CD4-positive, CD25-positive, alpha-beta regulatory T cell (primary cell): ENCODE data around the gene RXYLT1. TPM values are rescaled to one million over a fixed set of nuclear protein-coding genes. Genes with fewer than 3 reads are reported as not detected.

ENCODE experiments used
- ATAC-seq, 2 donors: fragments of 150-1000 bp; cut with Tn5 transposase; one replicate each; pipeline ENCODE4 v1.10.0; 2021; ENCODE audit warnings: low read depth in 2 of 2, moderate number of reproducible peaks in 2 of 2, moderate library complexity in 1 of 2
- DNase-seq, 3 donors: peaks; one replicate each; pipeline versions ENCODE4 v3.0.0 to v3.0.0-alpha.2; 2012 to 2022; ENCODE audit warnings: mixed read lengths in 1 of 3
- H3K27ac ChIP-seq: one replicate; pipeline ENCODE4 v1.7.0; 2013; ENCODE audit warnings: mild to moderate bottlenecking, low read length; ENCODE audit not compliant: insufficient read depth, poor library complexity, severe bottlenecking
- H3K27me3 ChIP-seq: one replicate; pipeline ENCODE4 v1.7.0; 2013; ENCODE audit warnings: low read length; ENCODE audit not compliant: control insufficient read depth, insufficient read depth
- H3K36me3 ChIP-seq: one replicate; pipeline ENCODE4 v1.7.0; 2013; ENCODE audit warnings: mild to moderate bottlenecking, low read length, moderate library complexity; ENCODE audit not compliant: control insufficient read depth, insufficient read depth
- H3K4me1 ChIP-seq: 2 replicates; pipeline ENCODE4 v1.7.0; 2013; ENCODE audit warnings: mild to moderate bottlenecking, low read length; ENCODE audit not compliant: insufficient read depth, control insufficient read depth, poor library complexity, severe bottlenecking
- H3K4me3 ChIP-seq: one replicate; pipeline ENCODE4 v1.7.0; 2013; ENCODE audit warnings: low read depth, mild to moderate bottlenecking, low read length, moderate library complexity
- H3K9me3 ChIP-seq, 2 experiments: 1 replicate in 1 of 2; 2 replicates in 1 of 2; pipeline ENCODE4 v1.7.0; 2013; ENCODE audit warnings: low read length in 2 of 2, mild to moderate bottlenecking in 1 of 2, moderate library complexity in 1 of 2; ENCODE audit not compliant: control insufficient read depth in 2 of 2
- H3K27ac Mint-ChIP-seq, 3 donors: one replicate each; pipeline ENCODE4 v1.8.0; 2020 to 2022; ENCODE audit warnings: mild to moderate bottlenecking in 3 of 3, mixed read lengths in 3 of 3, moderate library complexity in 2 of 3
- H3K27me3 Mint-ChIP-seq: one replicate; pipeline ENCODE4 v1.8.0; 2022; ENCODE audit warnings: mild to moderate bottlenecking, mixed read lengths
- H3K36me3 Mint-ChIP-seq: one replicate; pipeline ENCODE4 v1.8.0; 2020; ENCODE audit warnings: mixed read lengths
- H3K4me1 Mint-ChIP-seq, 4 donors: one replicate each; pipeline ENCODE4 v1.8.0; 2020 to 2022; ENCODE audit warnings: mixed read lengths in 4 of 4, mild to moderate bottlenecking in 1 of 4
- H3K4me3 Mint-ChIP-seq, 4 donors: one replicate each; pipeline ENCODE4 v1.8.0; 2020 to 2022; ENCODE audit warnings: mild to moderate bottlenecking in 4 of 4, mixed read lengths in 4 of 4, moderate library complexity in 3 of 4
- H3K9me3 Mint-ChIP-seq, 7 donors: one replicate each; pipeline ENCODE4 v1.8.0; 2020 to 2022; ENCODE audit warnings: mixed read lengths in 7 of 7, mild to moderate bottlenecking in 3 of 7, moderate library complexity in 2 of 7
- polyA plus RNA-seq, 4 donors: library from polyadenylated mRNA; unstranded; fragments of 300-500 nt; fragmentation: Illumina TruSeq; gene quantifications; one replicate each; pipeline ENCODE4 v1.2.3, GENCODE V29; 2021
- total RNA-seq: library from RNA; stranded (reverse); gene quantifications from one replicate; pipeline ENCODE4 v1.2.3, GENCODE V29; 2022

Gene RXYLT1
- total and polyA plus RNA-seq, 5 donors from 2014 or later, result 8.9 to 15.5 (median 12.4) TPM

DNA sequence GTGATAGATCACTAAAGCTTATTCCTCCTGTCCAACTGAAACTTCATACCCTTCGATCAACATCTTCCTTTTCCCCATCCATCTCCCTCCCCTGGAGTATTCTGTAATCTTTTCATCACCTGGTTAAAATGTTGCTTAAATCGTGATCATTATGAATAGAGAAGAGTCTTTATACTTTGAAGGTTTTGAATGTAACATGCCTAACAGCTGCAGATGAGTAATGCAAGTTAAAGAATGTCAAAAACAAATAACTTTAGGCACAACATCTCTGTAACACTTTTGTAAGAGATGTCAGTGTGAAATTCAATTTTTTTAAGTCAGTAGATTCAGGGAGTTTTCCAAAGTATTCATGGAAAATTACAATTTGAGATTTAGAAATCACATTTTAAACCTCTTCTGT is 25.0 kb downstream of the RXYLT1 start:
- Mint-ChIP-seq H3K9me3 (no peaks in the 10 kb centered on the region), H3K4me1 (peaks cover 0 to 8% (median 5%) of the 10 kb centered on the region in 4 donors), H3K27ac (peak overlapping the region in 1 of 3 donors; percentile 23), H3K36me3 (peaks cover 8% of the 10 kb centered on the region), H3K27me3 (no peaks in the 10 kb centered on the region), H3K4me3 (no peak overlapping the region)
- ATAC-seq, result no peak
- Histone ChIP-seq H3K9me3 (no peaks in the 10 kb centered on the region), H3K27ac (no peak overlapping the region), H3K4me3 (no peak overlapping the region), H3K4me1 (no peaks in the 10 kb centered on the region), H3K36me3 (peaks cover 10% of the 10 kb centered on the region), H3K27me3 (no peaks in the 10 kb centered on the region)
- DNase-seq, result no peak

DNA sequence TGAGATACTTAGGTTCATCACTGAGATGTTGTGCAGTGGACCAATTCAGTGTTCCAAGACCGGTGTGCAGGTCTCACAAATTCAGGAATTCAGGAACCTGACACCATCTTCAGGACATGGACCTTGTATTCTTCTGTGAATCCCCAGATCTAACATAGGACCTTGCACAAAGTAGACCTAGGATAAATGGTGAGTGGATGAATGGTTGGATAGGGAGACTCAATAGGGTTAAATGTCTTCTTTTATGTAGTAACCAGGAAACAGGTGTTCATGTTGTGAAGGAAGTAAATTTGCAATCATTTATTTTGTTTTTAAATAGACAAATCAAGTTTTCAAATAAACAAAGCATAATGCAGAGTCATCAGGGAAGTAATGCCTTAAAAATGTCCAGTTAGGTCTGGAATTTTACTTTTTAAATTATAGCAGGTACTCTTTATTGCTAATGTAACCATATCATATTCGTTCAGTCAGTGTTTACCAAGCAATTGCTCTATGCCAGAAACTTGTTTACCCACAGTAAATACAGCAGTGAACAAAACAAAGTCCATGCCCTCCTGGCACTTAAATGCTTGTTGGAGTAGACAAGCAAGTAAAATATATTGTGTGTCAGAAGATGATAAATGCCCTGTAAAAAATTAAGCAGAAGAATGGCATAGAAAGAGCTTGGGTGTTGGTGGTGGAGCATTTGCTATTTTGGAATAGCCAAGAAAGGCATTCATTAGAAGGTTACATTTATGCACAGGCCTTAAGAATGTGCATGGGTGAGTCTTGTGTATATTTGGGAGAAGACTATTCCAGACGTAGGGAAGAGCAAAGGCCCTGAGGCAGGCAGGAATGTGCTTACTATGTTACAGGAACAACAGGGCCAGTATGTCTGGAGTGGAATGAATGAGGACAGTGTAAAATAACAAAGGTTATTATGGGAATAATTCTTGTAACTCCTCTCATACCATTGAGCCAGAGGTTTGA is 26.3 kb downstream of the RXYLT1 start:
- no peak overlapping the region for H3K4me3 ChIP-seq
- Mint-ChIP-seq H3K36me3 (peaks cover 8% of the 10 kb centered on the region), H3K4me1 (peaks cover 0 to 8% (median 5%) of the 10 kb centered on the region in 4 donors), H3K27ac (no peak overlapping the region), H3K4me3 (no peak overlapping the region), H3K9me3 (no peaks in the 10 kb centered on the region), H3K27me3 (no peaks in the 10 kb centered on the region)
- H3K9me3 ChIP-seq, result no peaks in the 10 kb centered on the region
- H3K4me1 ChIP-seq, result no peaks in the 10 kb centered on the region
- DNase-seq (no peak), ATAC-seq (no peak)
- H3K36me3 ChIP-seq, result peaks cover 10% of the 10 kb centered on the region
- H3K27ac ChIP-seq, result no peak overlapping the region
- H3K27me3 ChIP-seq, result no peaks in the 10 kb centered on the region

DNA sequence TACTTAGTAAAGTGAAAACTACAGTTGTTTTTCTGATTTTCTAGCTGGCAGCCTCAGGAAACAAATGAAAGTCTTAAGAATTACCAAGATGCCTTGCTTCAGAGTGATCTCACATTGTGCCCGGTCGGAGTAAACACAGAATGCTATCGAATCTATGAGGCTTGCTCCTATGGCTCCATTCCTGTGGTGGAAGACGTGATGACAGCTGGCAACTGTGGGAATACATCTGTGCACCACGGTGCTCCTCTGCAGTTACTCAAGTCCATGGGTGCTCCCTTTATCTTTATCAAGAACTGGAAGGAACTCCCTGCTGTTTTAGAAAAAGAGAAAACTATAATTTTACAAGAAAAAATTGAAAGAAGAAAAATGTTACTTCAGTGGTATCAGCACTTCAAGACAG is 28.9 kb downstream of the RXYLT1 start:
- Histone ChIP-seq H3K4me3 (no peak overlapping the region), H3K36me3 (peaks cover 10% of the 10 kb centered on the region), H3K9me3 (no peaks in the 10 kb centered on the region), H3K27ac (no peak overlapping the region), H3K27me3 (no peaks in the 10 kb centered on the region), H3K4me1 (no peaks in the 10 kb centered on the region)
- DNase-seq (no peak), ATAC-seq (no peak)
- no peak overlapping the region for H3K4me3 Mint-ChIP-seq
- peaks cover 8% of the 10 kb centered on the region for H3K36me3 Mint-ChIP-seq
- H3K27me3 Mint-ChIP-seq, result no peaks in the 10 kb centered on the region
- peaks cover 0 to 5% (median 0%) of the 10 kb centered on the region in 4 donors for H3K4me1 Mint-ChIP-seq
- no peaks in the 10 kb centered on the region for H3K9me3 Mint-ChIP-seq
- H3K27ac Mint-ChIP-seq, result no peak overlapping the region

DNA sequence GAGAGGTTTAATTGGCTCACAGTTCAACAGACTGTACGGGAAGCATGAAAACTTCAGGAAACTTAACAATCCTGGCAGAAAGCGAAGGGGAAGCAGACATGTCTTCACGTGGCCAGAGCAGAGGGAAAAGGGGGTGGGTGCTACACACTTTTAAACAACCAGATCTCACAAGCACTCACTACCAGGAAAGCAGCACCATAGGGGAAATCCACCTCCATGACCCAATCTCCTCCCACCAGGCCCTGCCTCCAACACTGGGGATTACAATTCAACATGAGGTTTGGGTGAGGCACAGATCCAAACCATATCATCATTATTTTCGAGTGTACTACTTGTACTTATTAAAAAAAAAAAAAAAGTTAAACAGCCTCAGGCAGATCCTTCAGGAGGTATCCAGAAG is 29.9 kb downstream of the RXYLT1 start:
- H3K27me3 ChIP-seq, result no peaks in the 10 kb centered on the region
- peaks cover 6% of the 10 kb centered on the region for H3K4me1 ChIP-seq
- DNase-seq, result no peak
- H3K4me3 ChIP-seq, result no peak overlapping the region
- Mint-ChIP-seq H3K9me3 (no peaks in the 10 kb centered on the region), H3K4me3 (no peak overlapping the region), H3K27ac (peak overlapping the region in 1 of 3 donors; percentile 50), H3K27me3 (no peaks in the 10 kb centered on the region), H3K36me3 (peaks cover 7% of the 10 kb centered on the region), H3K4me1 (peaks cover 0 to 7% (median 3%) of the 10 kb centered on the region in 4 donors)
- H3K9me3 ChIP-seq, result no peaks in the 10 kb centered on the region
- no peak for ATAC-seq
- H3K36me3 ChIP-seq, result peaks cover 10% of the 10 kb centered on the region
- H3K27ac ChIP-seq, result no peak overlapping the region

DNA sequence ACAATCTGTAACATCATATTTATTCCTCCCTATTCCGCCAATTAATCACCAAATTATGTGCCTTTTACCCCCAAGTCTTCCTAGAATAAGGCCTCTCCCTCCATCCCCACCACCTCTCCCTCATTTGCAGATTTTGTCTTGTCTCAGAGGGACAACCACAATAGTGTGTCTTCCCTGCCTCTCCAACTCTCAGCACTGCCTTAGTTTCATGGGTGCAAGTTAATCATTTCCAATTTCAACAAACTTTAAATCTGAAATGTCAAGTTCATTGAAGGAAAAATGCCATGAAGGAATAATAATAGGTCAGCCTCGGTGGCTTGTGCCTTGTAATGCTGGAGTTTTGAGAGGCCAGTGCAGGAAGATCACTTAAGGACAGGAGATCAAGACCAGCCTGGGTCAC is 31.6 kb downstream of the RXYLT1 start:
- H3K27me3 Mint-ChIP-seq, result peaks cover 4% of the 10 kb centered on the region
- Histone ChIP-seq H3K27me3 (no peaks in the 10 kb centered on the region), H3K9me3 (no peaks in the 10 kb centered on the region), H3K4me1 (peaks cover 12% of the 10 kb centered on the region), H3K36me3 (peaks cover 7% of the 10 kb centered on the region), H3K27ac (no peak overlapping the region), H3K4me3 (no peak overlapping the region)
- no peaks in the 10 kb centered on the region for H3K9me3 Mint-ChIP-seq
- DNase-seq (no peak), ATAC-seq (no peak)
- H3K27ac Mint-ChIP-seq, result peak overlapping the region in 1 of 3 donors; percentile 42
- H3K36me3 Mint-ChIP-seq, result no peaks in the 10 kb centered on the region
- H3K4me1 Mint-ChIP-seq, result peaks cover 0 to 17% (median 13%) of the 10 kb centered on the region in 4 donors
- no peak overlapping the region for H3K4me3 Mint-ChIP-seq

DNA sequence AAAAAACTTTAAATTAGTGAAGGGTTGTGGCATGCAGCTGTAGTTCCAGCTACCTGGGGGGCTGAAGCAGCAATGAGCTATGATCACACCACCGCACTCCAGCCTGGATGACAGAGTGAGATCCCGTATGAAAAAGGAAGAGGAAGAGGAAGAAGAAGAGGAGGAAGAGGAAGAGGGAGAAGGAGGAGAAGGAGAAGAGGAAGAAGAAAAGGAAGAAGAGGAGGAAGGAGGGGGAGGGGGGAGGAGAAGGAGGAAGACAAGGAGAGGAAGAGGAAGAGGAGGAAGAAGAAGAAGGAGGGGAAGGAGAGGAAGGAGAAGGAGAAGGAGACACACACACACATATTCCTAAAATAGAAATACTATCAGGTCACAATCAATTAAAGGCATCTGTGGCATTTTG is 32.0 kb downstream of the RXYLT1 start:
- H3K9me3 Mint-ChIP-seq, result no peaks in the 10 kb centered on the region
- DNase-seq (no peak), ATAC-seq (no peak)
- peaks cover 0 to 17% (median 14%) of the 10 kb centered on the region in 4 donors for H3K4me1 Mint-ChIP-seq
- H3K36me3 Mint-ChIP-seq, result no peaks in the 10 kb centered on the region
- peaks cover 7% of the 10 kb centered on the region for H3K36me3 ChIP-seq
- peaks cover 4% of the 10 kb centered on the region for H3K27me3 Mint-ChIP-seq
- H3K4me3 ChIP-seq, result no peak overlapping the region
- H3K4me3 Mint-ChIP-seq, result no peak overlapping the region
- no peaks in the 10 kb centered on the region for H3K27me3 ChIP-seq
- H3K9me3 ChIP-seq, result no peaks in the 10 kb centered on the region
- H3K27ac ChIP-seq, result no peak overlapping the region
- H3K27ac Mint-ChIP-seq, result no peak overlapping the region
- peaks cover 12% of the 10 kb centered on the region for H3K4me1 ChIP-seq

DNA sequence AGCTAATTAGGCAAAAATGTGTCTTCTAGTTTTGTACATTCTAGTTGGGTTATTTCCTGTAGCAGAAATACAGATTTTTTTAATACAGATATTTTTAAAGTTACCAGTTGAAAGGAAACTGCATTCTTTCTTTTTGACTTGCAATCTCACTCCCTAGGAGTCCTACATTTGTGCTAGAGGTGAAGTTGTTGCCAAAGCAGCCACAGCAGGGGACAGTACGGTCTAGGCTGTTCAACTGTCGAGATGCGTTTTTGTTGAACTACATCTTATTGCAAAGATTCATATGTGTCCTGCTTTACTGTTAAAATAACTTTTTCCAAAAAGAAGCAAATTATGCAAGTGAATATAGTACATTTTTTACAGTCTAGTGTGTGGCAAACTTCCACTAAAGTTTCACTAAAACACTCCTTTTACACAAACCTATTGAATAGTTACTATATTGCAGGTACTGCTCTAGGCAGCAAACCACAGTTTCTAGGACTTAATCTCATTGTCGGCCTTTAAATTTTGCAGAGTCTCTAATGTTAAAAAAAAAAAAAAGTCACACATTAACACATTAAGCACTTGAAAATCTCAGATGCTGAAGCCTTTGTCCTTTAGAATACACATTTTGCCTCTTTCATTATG is 34.5 kb downstream of the RXYLT1 start:
- peak overlapping the region in 2 of 4 donors; percentile 33 to 60 for H3K4me3 Mint-ChIP-seq
- peak overlapping the region; percentile 42 for H3K4me3 ChIP-seq
- no peak overlapping the region for H3K27ac Mint-ChIP-seq
- no peaks in the 10 kb centered on the region for H3K27me3 ChIP-seq
- no peaks in the 10 kb centered on the region for H3K36me3 Mint-ChIP-seq
- H3K36me3 ChIP-seq, result no peaks in the 10 kb centered on the region
- no peak for DNase-seq
- no peak for ATAC-seq
- peaks cover 4% of the 10 kb centered on the region for H3K27me3 Mint-ChIP-seq
- H3K9me3 Mint-ChIP-seq, result peaks cover 0 to 8% (median 0%) of the 10 kb centered on the region in 7 donors
- no peak overlapping the region for H3K27ac ChIP-seq
- H3K9me3 ChIP-seq, result no peaks in the 10 kb centered on the region
- H3K4me1 ChIP-seq, result peaks cover 12% of the 10 kb centered on the region
- peaks cover 0 to 17% (median 15%) of the 10 kb centered on the region in 4 donors for H3K4me1 Mint-ChIP-seq
